GM12865 (cell line): Measurements from ENCODE around the gene SAFB2.

Experiments used
- DNase-seq: peaks from one replicate; pipeline ENCODE4 v3.0.0; 2010; ENCODE audit warnings: low read depth
- H3K4me3 ChIP-seq: 2 replicates; pipeline ENCODE4 v1.5.1; 2011; ENCODE audit warnings: mild to moderate bottlenecking, low read depth, low read length, control low read depth
- CTCF ChIP-seq: IDR thresholded peaks from 2 replicates; pipeline ENCODE4 v1.5.1; 2011; ENCODE audit warnings: low read length, control low read depth, low read depth, inconsistent platforms; ENCODE audit not compliant: insufficient read depth; ENCODE audit errors: missing control alignments

Gene SAFB2

DNA sequence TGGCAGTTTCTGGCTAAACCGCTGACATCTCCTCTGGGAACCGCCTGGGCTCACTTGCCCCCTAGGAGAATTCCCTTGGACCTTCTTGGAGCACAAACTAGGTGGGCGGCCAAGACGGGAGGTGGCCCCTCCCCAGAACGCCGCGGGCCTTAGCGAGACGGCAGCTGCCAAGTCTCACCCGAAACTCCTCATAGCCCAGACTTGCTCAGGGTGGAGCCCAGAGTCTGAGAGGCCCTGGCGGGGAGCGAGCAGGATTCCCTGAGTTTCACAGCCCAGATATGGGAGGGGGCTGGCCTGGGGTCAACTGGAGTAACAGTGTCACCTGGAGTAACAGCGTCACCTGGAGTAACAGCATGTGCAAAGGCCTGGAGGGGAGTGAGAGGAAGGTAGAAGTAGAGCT lies 64.9 kb downstream of the SAFB2 start:
- DNase-seq: no peak
- no peak overlapping the region for H3K4me3 ChIP-seq
- no peak for TF ChIP-seq CTCF

DNA sequence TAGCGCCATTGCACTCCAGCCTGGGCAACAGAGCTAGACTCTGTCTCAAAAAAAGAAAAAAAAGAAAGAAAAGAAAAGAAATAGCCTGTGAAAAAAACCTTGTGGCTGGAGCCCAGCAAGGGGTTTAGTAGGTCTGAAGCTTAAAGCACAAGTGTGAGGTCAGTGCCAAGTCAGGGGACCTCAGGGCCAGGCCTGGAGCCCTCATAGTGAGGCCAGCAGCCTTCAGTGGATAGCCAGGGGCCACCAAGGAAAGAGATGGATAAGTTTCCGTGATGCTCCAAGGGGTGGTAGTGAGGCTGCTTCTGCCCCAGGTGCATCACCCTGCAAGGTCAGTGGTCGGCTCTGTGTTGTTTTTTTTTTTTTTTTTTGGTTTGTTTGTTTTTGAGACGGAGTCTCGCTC lies 67.7 kb downstream of the SAFB2 start:
- DNase-seq: no peak
- TF ChIP-seq CTCF: no peak
- H3K4me3 ChIP-seq: no peak overlapping the region

GRCh38 chr19:5553892-5554291 lies 68.7 kb downstream of the SAFB2 start:
- no peak overlapping the region for H3K4me3 ChIP-seq
- no peak for DNase-seq
- no peak for TF ChIP-seq CTCF

- no peak overlapping the region for H3K4me3 ChIP-seq
- peak; percentile 30 for TF ChIP-seq CTCF
- peak; percentile 19 for DNase-seq
Measured at GRCh38 chr19:5547881-5548280, 74.7 kb downstream of the SAFB2 start.

DNA sequence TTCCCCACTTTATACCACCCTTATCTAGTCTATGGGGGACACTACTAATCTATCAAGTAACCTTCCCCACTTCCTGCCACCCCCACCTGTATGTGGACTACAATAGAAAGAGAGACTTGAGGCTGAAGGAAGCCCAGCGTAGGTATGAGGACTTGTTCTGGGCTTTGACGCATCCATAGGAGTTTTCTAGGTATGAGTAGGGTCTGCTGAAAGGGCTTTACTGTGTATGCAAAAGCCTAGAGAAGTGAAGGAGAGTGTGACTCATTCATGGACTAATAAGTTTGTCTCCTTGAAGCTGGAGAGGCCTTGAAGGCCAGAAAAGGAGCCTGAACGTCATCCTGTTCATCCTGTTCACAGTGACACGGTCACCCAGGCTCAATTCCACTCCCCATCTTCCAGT lies 76.6 kb downstream of the SAFB2 start:
- TF ChIP-seq CTCF: no peak
- H3K4me3 ChIP-seq: no peak overlapping the region
- DNase-seq: peak; percentile 24

DNA sequence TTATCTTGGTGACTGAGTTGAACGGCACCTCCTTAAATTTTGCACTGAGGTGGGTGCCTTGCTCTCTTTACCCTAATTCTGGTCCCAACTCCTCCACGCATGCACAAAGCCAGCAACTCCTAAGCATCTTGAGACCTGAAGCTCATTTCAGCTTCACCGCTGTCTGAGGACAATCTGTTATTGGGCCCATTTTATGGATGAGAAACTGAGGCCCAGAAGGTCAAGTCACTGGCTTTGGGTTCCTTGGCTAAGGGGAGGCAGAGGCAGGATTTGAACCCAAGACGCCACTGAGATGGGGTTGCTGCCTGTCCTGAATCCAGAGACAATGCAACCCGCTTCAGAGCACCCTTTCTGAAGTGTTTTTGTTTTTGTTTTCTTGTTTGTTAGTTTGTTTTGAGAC lies 77.5 kb downstream of the SAFB2 start:
- H3K4me3 ChIP-seq: no peak overlapping the region
- DNase-seq: no peak
- TF ChIP-seq CTCF: no peak

DNA sequence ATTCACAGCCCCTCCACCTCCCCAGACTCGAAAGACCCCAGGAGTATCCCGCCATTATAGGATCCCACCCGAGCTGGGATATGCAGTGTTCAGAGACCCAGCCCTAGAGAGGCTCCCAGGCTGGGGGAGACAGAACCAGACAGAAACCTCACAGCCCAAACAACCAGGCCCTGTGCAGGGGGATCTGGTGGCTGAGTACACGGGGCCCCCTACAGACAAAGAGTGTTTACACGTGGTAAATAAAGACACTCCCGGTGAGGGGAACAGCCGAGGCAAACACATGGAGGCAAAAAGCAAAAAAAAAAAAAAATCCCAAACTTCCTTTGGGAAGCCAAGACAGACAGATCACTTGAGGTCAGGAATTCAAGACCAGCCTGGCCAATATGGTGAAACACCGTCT lies 79.9 kb downstream of the SAFB2 start:
- no peak overlapping the region for H3K4me3 ChIP-seq
- no peak for DNase-seq
- no peak for TF ChIP-seq CTCF
